K562 (cell line): ENCODE results near the gene BAIAP2. TPM values are rescaled to one million over a fixed set of nuclear protein-coding genes. Genes with fewer than 3 reads are reported as not detected.

Experiments
- ARHGAP35 ChIP-seq: fragments of 450-650 bp; IDR thresholded peaks from 2 replicates; pipeline ENCODE4 v1.6.1; 2018; ENCODE audit not compliant: partially characterized antibody
- DDX20 ChIP-seq: fragments of 450-650 bp; IDR thresholded peaks from 2 replicates; pipeline ENCODE4 v1.6.1; 2016; ENCODE audit warnings: missing genetic modification characterization, low read depth, mild to moderate bottlenecking, missing compliant biosample characterization, moderate library complexity
- DIDO1 ChIP-seq: fragments of 450-650 bp; IDR thresholded peaks from 2 replicates; pipeline ENCODE4 v1.6.1; 2016; ENCODE audit warnings: low read depth, missing biosample characterization, missing genetic modification characterization
- ELF4 ChIP-seq: fragments of 450-650 bp; formaldehyde crosslinking; IDR thresholded peaks from 2 replicates; pipeline ENCODE4 v1.4.0; 2022; ENCODE audit warnings: missing genetic modification characterization
- FOXM1 ChIP-seq, 2 experiments: fragments of 450-650 bp in 1 of 2; sonication (generic) in 1 of 2; formaldehyde crosslinking in 1 of 2; IDR thresholded peaks; 2 replicates each; pipeline versions ENCODE4 v1.6.1 to v1.9.0; 2017 to 2022; ENCODE audit warnings: low read depth in 2 of 2, mild to moderate bottlenecking in 2 of 2, missing genetic modification reagents in 1 of 2, moderate library complexity in 1 of 2
- HNRNPH1 ChIP-seq: fragments of 200-400 bp; formaldehyde crosslinking; optimal IDR thresholded peaks from 2 replicates; pipeline ENCODE3; 2017; ENCODE audit warnings: low read depth, mild to moderate bottlenecking, low read length, moderate library complexity
- L3MBTL2 ChIP-seq: fragments of 450-650 bp; IDR thresholded peaks from 2 replicates; pipeline ENCODE4 v1.6.1; 2016; ENCODE audit warnings: mild to moderate bottlenecking, moderate library complexity
- MAZ ChIP-seq, 2 experiments: fragments of 450-650 bp in 1 of 2; sonication (generic) in 1 of 2; formaldehyde crosslinking; IDR thresholded peaks in 1 of 2; conservative IDR thresholded peaks in 1 of 2; 2 replicates each; pipeline versions ENCODE4 v1.4.0 to v1.5.0; 2020; ENCODE audit warnings: mild to moderate bottlenecking in 1 of 2, missing genetic modification reagents in 1 of 2
- RAD51 ChIP-seq: fragments of 450-650 bp; IDR thresholded peaks from 2 replicates; pipeline ENCODE4 v1.7.1; 2016; ENCODE audit warnings: low read depth, mild to moderate bottlenecking, borderline replicate concordance
- RHOXF2B ChIP-seq: fragments of 250-450 bp; sonication (Bioruptor Pico); conservative IDR thresholded peaks from 2 replicates; pipeline ENCODE4 v1.5.1; 2021
- SETDB1 ChIP-seq: IDR thresholded peaks from one replicate; pipeline ENCODE4 v1.6.1; 2012; ENCODE audit warnings: low read length, control low read depth, inconsistent platforms
- SMARCC2 ChIP-seq: fragments of 450-650 bp; IDR thresholded peaks from 2 replicates; pipeline ENCODE4 v1.6.1; 2017; ENCODE audit warnings: antibody characterized with exemption, moderate library complexity, mild to moderate bottlenecking, low read depth
- SNRNP70 ChIP-seq: fragments of 200-400 bp; formaldehyde crosslinking; optimal IDR thresholded peaks from 2 replicates; pipeline ENCODE3; 2017; ENCODE audit warnings: low read depth, low read length
- SREBF1 ChIP-seq: fragments of 150-350 bp; IDR thresholded peaks from 2 replicates; pipeline ENCODE4 v1.6.1; 2014; ENCODE audit warnings: antibody characterized with exemption, low read depth, low read length, borderline replicate concordance
- VEZF1 ChIP-seq: fragments of 200-800 bp; sonication (Bioruptor generic); IDR thresholded peaks from 2 replicates; pipeline ENCODE4 v1.6.1; 2017; ENCODE audit warnings: missing genetic modification characterization, missing compliant biosample characterization
- XRCC3 ChIP-seq: fragments of 450-650 bp; IDR thresholded peaks from 2 replicates; pipeline ENCODE4 v1.6.1; 2017; ENCODE audit warnings: mild to moderate bottlenecking, moderate library complexity
- ZNF282 ChIP-seq: sonication (generic); formaldehyde crosslinking; IDR thresholded peaks from 2 replicates; pipeline ENCODE4 v1.8.1; 2023; ENCODE audit warnings: missing genetic modification reagents
- ZNF408 ChIP-seq: fragments of 250-450 bp; sonication (Bioruptor Pico); IDR thresholded peaks from 2 replicates; pipeline ENCODE4 v1.4.0; 2020; ENCODE audit warnings: low read depth, mild to moderate bottlenecking, moderate library complexity
- ZNF561 ChIP-seq: fragments of 450-650 bp; formaldehyde crosslinking; conservative IDR thresholded peaks from 2 replicates; pipeline ENCODE4 v1.4.0; 2020; ENCODE audit warnings: mild to moderate bottlenecking, moderate library complexity
- polyA plus RNA-seq, 8 experiments: library from polyadenylated mRNA; depleted of rRNA in 4 of 8; stranded (reverse) in 5 of 8; unstranded in 3 of 8; fragments of >200 nt; fragmentation: Nextera tagmentation in 2 of 8; fragmentation: Illumina TruSeq in 1 of 8; extraction: Ambion mirVana in 2 of 8; extraction: Trizol in 1 of 8; gene quantifications; 2 replicates each; pipeline versions ENCODE4 v1.2.1 to v1.2.3, GENCODE V29; 2011 to 2014; ENCODE audit warnings: inconsistent platforms in 1 of 8, missing spikeins in 1 of 8
- total RNA-seq, 7 experiments: library from RNA; depleted of rRNA in 6 of 7; stranded (reverse); fragments of >200 nt in 6 of 7; fragmentation: Illumina TruSeq in 2 of 7; extraction: Trizol in 2 of 7; gene quantifications; 2 replicates each; pipeline versions ENCODE4 v1.2.1 to v1.2.3, GENCODE V29; 2011 to 2021; ENCODE audit warnings: low replicate concordance in 1 of 7
- TF ChIP-seq, protein P1 (sequence below): fragments of 450-650 bp; IDR thresholded peaks from 2 replicates; pipeline ENCODE4 v1.6.1; 2017; ENCODE audit warnings: antibody characterized with exemption, mild to moderate bottlenecking
- TF ChIP-seq, protein P2 (sequence below): fragments of 250-450 bp; sonication (Bioruptor Pico); IDR thresholded peaks from 2 replicates; pipeline ENCODE4 v1.8.0; 2022; ENCODE audit warnings: inconsistent platforms, mild to moderate bottlenecking, moderate library complexity, borderline replicate concordance

The BAIAP2 gene
- total and polyA plus RNA-seq, 9 of the 15 experiments (the other 6 are each of a cell fraction or from before 2014, with no cell fraction given), result 2.3 to 51.6 (median 18.4) TPM

GRCh38 chr17:81094509-81095382 is 59.8 kb downstream of the BAIAP2 start (continued):
- TF ChIP-seq, protein P1, sequence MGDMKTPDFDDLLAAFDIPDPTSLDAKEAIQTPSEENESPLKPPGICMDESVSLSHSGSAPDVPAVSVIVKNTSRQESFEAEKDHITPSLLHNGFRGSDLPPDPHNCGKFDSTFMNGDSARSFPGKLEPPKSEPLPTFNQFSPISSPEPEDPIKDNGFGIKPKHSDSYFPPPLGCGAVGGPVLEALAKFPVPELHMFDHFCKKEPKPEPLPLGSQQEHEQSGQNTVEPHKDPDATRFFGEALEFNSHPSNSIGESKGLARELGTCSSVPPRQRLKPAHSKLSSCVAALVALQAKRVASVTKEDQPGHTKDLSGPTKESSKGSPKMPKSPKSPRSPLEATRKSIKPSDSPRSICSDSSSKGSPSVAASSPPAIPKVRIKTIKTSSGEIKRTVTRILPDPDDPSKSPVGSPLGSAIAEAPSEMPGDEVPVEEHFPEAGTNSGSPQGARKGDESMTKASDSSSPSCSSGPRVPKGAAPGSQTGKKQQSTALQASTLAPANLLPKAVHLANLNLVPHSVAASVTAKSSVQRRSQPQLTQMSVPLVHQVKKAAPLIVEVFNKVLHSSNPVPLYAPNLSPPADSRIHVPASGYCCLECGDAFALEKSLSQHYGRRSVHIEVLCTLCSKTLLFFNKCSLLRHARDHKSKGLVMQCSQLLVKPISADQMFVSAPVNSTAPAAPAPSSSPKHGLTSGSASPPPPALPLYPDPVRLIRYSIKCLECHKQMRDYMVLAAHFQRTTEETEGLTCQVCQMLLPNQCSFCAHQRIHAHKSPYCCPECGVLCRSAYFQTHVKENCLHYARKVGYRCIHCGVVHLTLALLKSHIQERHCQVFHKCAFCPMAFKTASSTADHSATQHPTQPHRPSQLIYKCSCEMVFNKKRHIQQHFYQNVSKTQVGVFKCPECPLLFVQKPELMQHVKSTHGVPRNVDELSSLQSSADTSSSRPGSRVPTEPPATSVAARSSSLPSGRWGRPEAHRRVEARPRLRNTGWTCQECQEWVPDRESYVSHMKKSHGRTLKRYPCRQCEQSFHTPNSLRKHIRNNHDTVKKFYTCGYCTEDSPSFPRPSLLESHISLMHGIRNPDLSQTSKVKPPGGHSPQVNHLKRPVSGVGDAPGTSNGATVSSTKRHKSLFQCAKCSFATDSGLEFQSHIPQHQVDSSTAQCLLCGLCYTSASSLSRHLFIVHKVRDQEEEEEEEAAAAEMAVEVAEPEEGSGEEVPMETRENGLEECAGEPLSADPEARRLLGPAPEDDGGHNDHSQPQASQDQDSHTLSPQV, result peak; percentile 57; the same call in 1 of the 2 replicates
- TF ChIP-seq SMARCC2 (peak; percentile 67; the same call in 1 of the 2 replicates), XRCC3 (no peak), HNRNPH1 (no peak), ZNF282 (no peak), DDX20 (tag) (no peak), RHOXF2B (no peak), ELF4 (0 out of 2 replicates have a peak, but pooled peaks have one; percentile 18), FOXM1 (IDR thresholded peaks at IDR 0.05; ENCODE audit: low read depth) (no peak), FOXM1 (CRISPR knock-in tag; IDR thresholded peaks at IDR 0.05; ENCODE audit: low read depth) (no peak; the same call in 1 of the 2 replicates), ZNF408 (CRISPR knock-in tag) (no peak), DIDO1 (tag) (no peak), SETDB1 (no peak), SREBF1 (no peak), MAZ (CRISPR knock-in tag; conservative IDR thresholded peaks at IDR 0.05 in 1 of 2, IDR thresholded peaks at IDR 0.05 in 1 of 2) (peak; percentile 56 to 71), RAD51 (peak; percentile 44; the same call in 1 of the 2 replicates), L3MBTL2 (peak; percentile 84), ARHGAP35 (no peak), ZNF561 (CRISPR knock-in tag) (no peak), VEZF1 (CRISPR knock-in tag) (peak; percentile 90), SNRNP70 (no peak)
- TF ChIP-seq, protein P2, sequence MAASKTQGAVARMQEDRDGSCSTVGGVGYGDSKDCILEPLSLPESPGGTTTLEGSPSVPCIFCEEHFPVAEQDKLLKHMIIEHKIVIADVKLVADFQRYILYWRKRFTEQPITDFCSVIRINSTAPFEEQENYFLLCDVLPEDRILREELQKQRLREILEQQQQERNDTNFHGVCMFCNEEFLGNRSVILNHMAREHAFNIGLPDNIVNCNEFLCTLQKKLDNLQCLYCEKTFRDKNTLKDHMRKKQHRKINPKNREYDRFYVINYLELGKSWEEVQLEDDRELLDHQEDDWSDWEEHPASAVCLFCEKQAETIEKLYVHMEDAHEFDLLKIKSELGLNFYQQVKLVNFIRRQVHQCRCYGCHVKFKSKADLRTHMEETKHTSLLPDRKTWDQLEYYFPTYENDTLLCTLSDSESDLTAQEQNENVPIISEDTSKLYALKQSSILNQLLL, result no peak
